Stimulated activated CD8-positive, alpha-beta memory T cell treated with anti-CD3 and anti-CD28 coated beads, Interleukin-4, amount 100 ng/mL, for 4 hours (primary cell): ENCODE results near the gene WDR62.
A peak's percentile ranks its signal among the peaks of the same experiment; 100 is the strongest.
"Not testable (repeated sequence)": the region's sequence is repeated elsewhere in the genome, so short reads cannot be mapped to it uniquely, and the experiment has no call there.

Experiments used
- DNase-seq, 2 donors: peaks; one replicate each; pipeline ENCODE4 v3.0.0-alpha.2; 2020; ENCODE audit warnings: low read depth in 2 of 2, low spot score in 1 of 2

The WDR62 gene

GRCh38 chr19:36032251-36033104 is 22.2 kb upstream of the WDR62 start, which contains the start of gene CLIP3:
TSS of gene CLIP3 (minus strand) at chr19:36032873. CDS start at chr19:36032357, 516 bp downstream.
- DNase-seq, result peak; percentile 10 to 29

- DNase-seq, result no peak
Measured at GRCh38 chr19:36040495-36040894, 14.2 kb upstream of the WDR62 start.

DNA sequence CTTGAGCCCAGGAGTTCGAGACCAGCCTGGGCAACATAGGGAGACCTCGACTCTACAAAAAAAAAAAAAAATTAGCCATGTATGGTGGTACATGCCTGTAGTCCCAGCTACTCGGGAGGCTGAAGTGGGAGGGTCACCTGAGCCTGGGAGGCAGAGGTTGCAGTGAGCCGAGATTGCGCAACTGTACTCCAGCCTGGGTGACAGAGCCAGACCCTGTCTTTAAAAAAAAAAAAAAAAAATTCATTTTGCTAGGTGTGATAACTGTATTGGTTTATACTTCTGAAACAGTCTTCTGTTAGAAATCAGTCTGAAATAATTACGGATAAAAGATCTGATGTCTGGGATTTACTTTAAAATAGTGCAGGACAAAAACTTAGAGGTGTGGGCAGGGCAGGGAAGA is 13.6 kb upstream of the WDR62 start:
- DNase-seq, result not testable (repeated sequence)

DNA sequence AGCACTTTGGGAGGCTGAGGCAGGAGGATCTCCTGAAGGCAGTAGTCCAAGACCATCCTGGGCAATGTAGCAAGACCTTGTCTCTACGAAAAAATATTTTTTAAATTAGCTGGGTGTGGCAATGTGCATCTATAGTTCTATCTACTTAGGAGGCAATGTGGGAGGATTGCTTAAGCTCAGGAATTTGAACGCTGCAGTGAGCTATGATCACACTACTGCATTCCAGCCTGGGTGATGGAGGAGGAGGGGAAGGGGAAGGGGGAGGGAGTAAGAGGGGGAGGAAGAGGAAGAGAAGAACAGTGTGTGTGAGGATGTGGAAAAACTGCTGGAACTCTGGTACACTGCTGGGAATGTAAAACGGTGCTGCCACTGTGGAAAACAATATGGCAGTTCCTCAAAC is 12.9 kb upstream of the WDR62 start:
- no peak for DNase-seq

DNA sequence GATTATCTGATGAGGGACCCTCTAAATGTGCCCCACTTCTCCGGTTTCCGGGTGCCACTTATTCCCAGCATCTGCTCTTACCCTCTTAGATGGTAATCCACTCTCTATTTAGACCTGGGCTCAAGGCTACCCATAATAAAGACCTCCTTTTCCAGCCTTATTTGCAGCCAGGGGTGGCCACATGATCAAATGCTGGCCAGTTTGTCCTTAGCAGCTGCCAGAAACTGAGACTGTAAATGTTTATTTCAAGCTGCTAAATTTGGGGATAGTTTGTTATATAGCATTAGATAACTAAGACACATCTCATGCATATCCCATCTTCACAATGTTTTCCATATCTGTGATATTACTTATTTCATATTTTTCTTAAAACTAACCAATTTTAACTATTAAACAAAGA is 10.7 kb upstream of the WDR62 start:
- no peak for DNase-seq

- DNase-seq, result no peak
Measured at GRCh38 chr19:36046443-36047050, 8.2 kb upstream of the WDR62 start.

GRCh38 chr19:36047835-36048234 is 6.9 kb upstream of the WDR62 start:
- DNase-seq, result no peak

- DNase-seq, result no peak
Measured at GRCh38 chr19:36049080-36049698, 5.5 kb upstream of the WDR62 start.

DNA sequence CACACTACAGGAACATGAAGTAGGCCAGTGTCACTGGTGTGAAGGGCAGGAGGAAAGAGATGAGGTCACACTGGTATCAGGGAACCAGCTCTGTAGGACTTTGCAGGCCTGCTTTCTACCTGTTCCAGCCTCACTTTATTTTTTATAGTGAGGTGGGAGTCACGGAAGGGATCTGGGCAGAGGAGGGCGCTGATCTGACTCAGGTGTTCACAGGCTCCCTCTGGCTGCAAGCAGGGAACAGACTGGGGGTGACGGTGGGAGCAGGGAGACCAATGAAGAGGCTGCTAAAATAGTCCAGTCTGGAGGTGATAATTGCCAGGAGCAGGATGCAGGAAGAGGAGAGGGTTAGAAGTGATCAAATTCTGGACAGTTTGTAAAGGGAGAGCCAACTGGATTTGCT is 3.5 kb upstream of the WDR62 start:
- no peak for DNase-seq

DNA sequence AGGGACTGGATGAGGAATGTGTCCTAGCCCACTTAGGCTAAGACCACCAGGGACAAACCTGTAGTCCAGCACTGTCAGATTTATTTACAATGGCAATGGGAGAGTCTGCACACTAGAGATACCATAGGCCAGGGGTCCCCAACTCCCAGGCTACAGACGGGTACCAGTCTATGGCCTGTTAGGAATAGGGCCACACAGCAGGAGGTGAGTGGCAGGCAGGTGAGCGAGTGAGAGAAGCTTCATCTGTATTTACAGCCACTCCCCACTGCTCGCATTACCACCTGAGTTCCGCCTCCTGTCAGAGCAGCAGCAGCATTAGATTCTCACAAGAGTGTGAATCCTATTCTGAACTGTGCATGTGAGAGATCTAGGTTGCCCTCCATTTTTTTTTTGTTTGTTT is 3.1 kb upstream of the WDR62 start:
- no peak for DNase-seq

- DNase-seq, result peak; percentile 99 to 100
Measured at GRCh38 chr19:36054119-36054732, 471 bp upstream of the WDR62 start, which contains the start of gene THAP8. TSS of gene THAP8 (minus strand) at chr19:36054285. CDS start at chr19:36054217, 68 bp downstream.

DNA sequence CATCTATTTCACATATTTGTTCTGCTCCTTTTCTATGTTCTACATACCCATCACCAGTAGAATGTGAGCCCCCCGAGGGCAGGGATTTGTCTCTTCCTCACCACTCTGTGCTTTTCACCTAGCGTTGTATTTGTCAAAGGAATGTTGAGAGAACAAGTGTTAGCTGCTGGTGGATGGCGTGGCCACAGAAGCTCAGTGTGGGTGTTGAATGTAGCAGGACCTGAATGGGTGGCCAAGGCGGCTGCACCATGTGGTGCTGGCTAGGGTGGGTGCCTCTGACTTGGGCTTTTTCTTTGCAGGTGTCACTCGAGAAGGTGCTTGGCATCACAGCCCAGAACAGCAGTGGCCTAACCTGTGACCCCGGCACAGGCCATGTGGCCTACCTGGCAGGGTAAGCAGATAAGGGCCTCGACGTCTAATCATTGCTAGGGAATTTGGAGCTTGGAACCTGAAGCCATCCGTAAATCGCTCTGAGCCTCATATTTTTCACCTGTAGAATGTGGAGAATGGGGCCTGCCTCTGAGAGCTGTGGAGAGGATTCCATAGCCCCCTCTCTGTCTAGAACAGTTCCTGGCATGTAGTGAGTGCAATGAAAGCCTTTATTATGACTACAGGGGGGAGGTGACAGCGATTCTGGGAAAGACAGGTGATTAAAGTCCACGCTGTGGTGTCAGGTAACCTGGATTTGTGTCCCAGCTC is 3.9 kb downstream of the WDR62 start:
- DNase-seq, result no peak

DNA sequence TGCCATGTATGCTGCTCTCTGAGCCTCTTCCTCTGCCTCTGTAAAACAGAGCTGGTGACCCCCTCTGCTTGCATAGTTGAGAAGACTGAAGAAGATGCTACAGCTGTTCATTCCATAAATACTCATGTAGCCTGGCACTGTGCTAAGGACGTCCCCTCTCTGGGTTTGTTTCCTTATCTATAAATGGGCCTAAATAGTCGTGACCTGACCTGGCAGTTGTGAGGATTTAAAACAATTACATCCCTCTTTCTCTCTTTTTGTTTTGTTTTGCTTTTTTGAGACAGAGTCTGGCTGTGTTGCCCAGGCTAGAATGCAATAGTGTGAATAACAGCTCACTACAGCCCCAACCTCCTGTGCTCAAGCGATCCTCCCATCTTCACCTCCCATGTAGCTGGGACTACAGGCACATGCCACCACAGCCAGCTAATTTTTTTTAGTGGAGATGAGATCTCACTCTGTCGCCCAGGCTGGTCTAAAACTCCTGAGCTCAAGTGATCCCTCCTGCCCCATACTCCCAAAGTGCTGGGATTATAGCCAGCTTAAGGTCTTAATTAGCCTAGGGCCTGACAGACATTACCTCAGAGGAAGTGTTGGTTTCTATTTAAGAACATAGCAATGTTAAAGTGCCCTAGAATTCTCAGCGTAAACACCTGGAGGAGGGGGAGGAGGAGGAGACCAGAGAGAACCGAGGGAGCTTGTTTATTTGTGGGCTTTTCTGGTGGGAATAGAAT is 4.6 kb downstream of the WDR62 start:
- DNase-seq, result no peak

DNA sequence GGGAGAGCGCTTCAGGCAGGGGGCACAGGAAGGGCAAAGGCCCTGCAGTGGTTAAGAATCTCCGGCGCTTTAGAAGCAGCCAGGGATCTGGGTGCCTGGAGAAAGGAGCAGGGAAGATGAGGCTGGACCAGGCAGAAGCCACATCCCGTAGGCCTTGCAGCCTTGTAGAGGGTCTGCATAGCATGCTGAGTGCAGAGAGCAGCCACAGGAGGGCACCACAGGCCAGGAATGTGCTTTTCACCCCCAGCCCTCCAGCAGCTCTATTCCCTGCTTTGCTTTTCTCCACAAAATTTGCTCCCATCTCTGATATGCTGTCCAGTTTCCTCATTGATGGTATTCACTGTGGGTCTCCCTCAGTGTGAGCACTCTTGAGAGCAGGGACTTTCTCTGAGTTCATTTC is 5.7 kb downstream of the WDR62 start:
- no peak for DNase-seq

DNA sequence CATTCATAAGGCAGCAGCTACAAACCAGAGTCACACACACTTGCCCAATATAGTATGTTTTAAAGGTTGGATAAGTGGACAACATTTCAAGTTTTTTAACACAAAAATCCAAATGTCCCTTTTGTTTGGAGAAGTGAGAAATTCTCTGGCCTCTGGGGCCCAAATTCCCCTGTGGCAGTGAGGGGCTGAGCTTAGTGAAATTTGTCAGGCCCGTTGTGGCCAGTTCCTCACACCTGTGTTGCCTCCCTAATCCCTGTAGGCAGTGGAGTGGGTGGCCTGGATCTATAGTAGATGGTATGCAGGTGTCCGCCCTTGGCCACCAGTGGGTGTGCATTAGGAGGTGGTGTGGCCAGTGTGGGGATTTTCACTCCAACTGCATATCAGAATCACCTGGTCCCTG is 6.7 kb downstream of the WDR62 start:
- DNase-seq, result no peak

DNA sequence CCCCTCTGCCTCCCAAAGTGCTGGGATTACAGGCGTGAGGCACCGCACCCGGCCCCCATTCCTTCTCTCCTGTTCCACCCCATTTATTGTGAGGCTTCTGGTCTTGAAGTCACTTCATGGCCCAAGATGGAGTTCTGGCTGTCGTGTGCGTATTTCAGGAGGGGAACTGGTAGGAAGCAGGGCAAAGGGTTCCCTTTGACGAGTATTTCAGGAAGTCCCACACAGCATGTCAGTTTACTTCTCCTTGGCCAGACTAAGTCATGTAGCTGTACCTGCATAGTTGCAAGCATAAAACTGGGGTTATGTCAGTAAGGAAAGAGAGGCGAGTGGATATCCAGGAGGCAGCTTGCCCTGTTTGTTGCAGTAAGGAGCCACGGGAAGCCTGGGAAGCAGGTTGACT is 10.1 kb downstream of the WDR62 start:
- no peak for DNase-seq

GRCh38 chr19:36067681-36068080 is 13.0 kb downstream of the WDR62 start:
- no peak for DNase-seq

- not testable (repeated sequence) for DNase-seq
Measured at GRCh38 chr19:36068810-36069499, 14.3 kb downstream of the WDR62 start.

GRCh38 chr19:36072081-36072480 is 17.4 kb downstream of the WDR62 start:
- DNase-seq, result no peak
